ENCODE data around the gene ERMP1.
"Not testable (repeated sequence)": the region's sequence is repeated elsewhere in the genome, so short reads cannot be mapped to it uniquely, and the experiment has no call there.

Gene ERMP1

DNA sequence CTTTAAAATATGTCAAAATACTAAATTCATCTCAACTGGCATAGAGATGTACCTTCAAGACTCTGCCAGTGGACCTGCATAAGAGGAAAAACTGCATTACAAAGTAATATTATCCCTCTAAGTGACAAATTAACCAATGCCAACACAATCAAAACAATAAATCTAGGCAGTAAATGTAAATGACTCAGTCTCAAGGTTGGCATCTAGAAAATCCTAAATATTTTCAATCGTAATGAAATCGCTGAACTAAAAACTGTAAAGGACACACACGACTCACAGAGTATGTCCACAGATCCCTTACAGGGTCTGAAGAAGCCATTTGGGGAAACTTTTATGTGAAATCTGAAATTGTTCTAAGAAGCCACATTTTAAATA lies 31.2 kb downstream of the ERMP1 start:
- no peak for DNase-seq (ENCODE audit: low spot score)
- TF ChIP-seq, protein P1, sequence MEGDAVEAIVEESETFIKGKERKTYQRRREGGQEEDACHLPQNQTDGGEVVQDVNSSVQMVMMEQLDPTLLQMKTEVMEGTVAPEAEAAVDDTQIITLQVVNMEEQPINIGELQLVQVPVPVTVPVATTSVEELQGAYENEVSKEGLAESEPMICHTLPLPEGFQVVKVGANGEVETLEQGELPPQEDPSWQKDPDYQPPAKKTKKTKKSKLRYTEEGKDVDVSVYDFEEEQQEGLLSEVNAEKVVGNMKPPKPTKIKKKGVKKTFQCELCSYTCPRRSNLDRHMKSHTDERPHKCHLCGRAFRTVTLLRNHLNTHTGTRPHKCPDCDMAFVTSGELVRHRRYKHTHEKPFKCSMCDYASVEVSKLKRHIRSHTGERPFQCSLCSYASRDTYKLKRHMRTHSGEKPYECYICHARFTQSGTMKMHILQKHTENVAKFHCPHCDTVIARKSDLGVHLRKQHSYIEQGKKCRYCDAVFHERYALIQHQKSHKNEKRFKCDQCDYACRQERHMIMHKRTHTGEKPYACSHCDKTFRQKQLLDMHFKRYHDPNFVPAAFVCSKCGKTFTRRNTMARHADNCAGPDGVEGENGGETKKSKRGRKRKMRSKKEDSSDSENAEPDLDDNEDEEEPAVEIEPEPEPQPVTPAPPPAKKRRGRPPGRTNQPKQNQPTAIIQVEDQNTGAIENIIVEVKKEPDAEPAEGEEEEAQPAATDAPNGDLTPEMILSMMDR (conservative IDR thresholded peaks at IDR 0.05; ENCODE audit: low read depth) = no peak
- no peak overlapping the region for H3K27ac ChIP-seq
- ChIA-PET POLR2A (ENCODE audit: low non-redundant PET) (no interaction called here), CTCF (no interaction called here)

DNA sequence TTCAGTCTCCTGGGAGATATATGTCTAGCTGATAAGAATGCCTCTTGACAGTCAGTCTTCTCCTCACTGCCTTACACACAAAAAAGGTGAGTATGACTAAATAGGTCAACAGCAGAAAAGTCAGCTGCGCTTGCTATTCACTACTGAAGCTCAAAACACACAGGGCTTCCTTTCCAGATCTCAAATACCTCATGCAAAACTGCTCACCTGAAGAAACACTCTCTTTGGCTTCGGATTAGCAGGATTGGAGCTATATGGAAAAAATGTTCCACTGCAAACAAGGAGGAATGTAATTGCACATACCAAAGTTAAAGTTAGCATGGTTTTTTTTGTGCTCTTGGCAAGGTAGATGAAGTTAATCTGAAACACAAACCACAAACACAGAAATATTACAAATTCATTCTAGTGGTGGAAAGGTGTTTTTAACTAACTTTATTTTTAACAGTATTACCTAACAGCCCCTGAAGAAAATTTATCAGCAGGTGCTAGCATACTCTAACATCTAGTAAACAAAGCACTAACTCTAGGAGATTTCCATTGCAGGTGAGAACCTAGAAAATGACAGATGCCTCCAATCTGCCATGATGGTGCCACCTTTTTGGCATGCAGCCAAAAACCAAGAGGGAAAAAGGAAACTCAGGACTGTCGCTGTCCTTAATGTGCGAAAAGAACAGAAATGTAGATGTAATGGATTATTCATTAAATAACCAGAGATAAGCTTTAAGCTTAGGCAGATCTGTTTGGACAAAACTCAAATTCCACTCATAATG lies 31.8 kb downstream of the ERMP1 start:
- TF ChIP-seq, protein P1 (conservative IDR thresholded peaks at IDR 0.05; ENCODE audit: low read depth) = no peak

DNA sequence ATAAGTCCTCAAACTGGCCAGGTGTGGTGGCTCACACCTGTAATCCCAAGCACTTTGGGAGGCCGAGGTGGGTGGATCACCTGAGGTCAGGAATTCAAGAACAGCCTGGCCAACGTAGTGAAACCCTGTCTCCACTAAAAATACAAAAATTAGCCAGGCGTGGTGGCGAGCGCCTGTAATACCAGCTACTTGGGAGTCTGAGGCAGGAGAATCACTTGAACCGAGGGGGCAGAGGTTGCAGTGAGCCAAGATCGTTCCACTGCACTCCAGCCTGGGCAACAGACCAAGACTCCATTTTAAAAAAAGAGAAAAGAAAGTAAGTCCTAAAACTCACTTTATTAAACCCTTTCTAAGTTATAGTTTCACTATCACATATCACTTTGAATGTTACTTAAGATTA lies 32.5 kb downstream of the ERMP1 start:
- DNase-seq (ENCODE audit: low spot score); H3K27ac ChIP-seq; POLR2A ChIA-PET (ENCODE audit: low non-redundant PET): not testable (repeated sequence)
- CTCF ChIA-PET = interaction anchor here (0.7 kb wide), 1 partner anchor 506 kb away, joined by 5 read pairs; no protein-coding TSS in a partner anchor

More for the DNA sequence above, 31.8 kb downstream of the ERMP1 start:
- ChIA-PET CTCF (interaction anchor here (0.7 kb wide), 1 partner anchor 505 kb away, joined by 5 read pairs; no protein-coding TSS in a partner anchor), POLR2A (ENCODE audit: low non-redundant PET) (no interaction called here)
- no peak overlapping the region for H3K27ac ChIP-seq
- DNase-seq (ENCODE audit: low spot score) = no peak

DNA sequence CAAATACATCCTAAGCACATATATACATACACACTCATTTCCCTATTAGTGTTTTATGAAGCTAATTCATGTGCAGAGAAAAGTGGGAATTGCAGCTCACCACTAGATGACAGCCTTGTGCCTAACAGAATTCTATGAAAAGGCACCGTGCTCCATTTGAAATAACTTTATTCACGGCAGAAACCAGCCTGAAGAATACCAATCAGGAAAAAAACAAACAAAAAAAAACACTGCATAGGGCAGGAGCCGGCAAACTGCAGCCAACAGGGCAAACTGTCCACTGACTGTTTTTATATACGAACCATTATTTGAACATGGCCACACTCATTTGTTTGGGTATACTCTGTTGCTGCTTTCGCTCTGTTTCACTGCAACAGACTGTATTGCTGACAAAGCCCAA lies 33.6 kb downstream of the ERMP1 start:
- ChIA-PET POLR2A (ENCODE audit: low non-redundant PET) (no interaction called here), CTCF (interaction anchor here (0.6 to 0.9 kb wide), 5 partner anchors 86 to 1859 kb away, joined by 3 to 6 read pairs (median 4); no protein-coding TSS in a partner anchor)
- peak; percentile 7 for DNase-seq (ENCODE audit: low spot score)
- no peak overlapping the region for H3K27ac ChIP-seq
- TF ChIP-seq, protein P1 (conservative IDR thresholded peaks at IDR 0.05; ENCODE audit: low read depth) = peak; percentile 96

DNA sequence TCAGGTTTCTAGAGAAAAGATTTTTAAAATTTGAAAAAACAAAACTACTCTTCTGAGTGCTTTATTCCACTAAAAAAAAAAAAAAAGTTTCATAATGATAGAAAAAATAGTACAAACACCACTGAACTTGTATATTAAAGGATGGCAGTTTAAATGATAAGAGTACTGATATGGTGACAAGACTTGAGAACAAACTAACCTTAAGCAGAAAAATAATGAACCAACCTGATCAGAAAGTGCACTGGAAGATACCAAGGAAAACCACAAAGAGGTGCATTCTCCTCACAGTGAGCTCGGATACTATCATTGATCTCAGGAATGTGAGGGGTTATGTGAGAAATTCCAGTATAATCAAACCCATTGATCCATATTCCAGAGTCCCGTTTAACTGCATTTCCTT lies 34.3 kb downstream of the ERMP1 start:
- ChIA-PET POLR2A (ENCODE audit: low non-redundant PET) (no interaction called here), CTCF (interaction anchor here (0.5 to 0.9 kb wide), 7 partner anchors 29 to 1859 kb away, joined by 3 to 6 read pairs (median 4); no protein-coding TSS in a partner anchor)

DNA sequence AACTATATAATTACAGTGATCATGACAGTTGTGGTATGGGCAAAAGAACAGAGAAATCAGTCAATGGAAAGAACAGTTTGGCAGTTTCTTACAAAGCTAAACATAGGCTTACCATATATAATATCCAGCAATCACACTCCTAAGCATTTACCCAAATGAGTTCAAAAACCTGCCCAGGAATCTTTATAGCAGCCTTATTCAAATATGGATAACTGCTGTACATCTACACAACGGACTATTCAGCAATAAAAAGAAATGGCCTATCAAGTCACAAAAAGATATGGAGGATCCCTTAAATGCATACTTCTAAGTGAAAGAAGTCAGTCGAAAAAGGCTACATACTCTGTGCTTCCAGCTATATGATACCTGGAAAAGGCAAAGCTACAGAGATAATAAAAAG lies 36.6 kb downstream of the ERMP1 start:
- CTCF ChIA-PET = no interaction called here

More for the DNA sequence above, 34.3 kb downstream of the ERMP1 start:
- no peak overlapping the region for H3K27ac ChIP-seq
- TF ChIP-seq, protein P1 (conservative IDR thresholded peaks at IDR 0.05; ENCODE audit: low read depth) = no peak
- DNase-seq (ENCODE audit: low spot score) = no peak

DNA sequence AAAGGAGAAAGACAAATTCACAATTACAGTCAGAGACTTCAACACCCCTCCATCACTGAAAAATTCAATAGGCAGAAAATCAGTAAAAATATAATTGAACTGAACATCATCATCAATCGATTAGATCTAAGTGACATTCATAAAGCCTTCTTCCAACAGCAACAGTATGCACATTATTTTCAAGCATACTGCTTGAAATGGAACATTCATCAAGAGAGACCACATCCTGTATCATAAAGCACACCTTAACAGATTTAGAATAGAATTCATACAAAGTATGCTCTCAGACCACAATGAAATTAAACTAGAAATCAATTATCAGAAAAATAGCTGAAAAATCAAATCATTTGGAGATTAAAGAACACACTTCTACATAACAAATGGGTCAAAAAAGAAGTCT lies 39.1 kb downstream of the ERMP1 start:
- CTCF ChIA-PET = no interaction called here
- TF ChIP-seq, protein P1 (conservative IDR thresholded peaks at IDR 0.05; ENCODE audit: low read depth) = no peak
- H3K27ac ChIP-seq = no peak overlapping the region
- no peak for DNase-seq (ENCODE audit: low spot score)
- POLR2A ChIA-PET (ENCODE audit: low non-redundant PET) = no interaction called here

More for the DNA sequence above, 36.6 kb downstream of the ERMP1 start:
- no peak overlapping the region for H3K27ac ChIP-seq
- TF ChIP-seq, protein P1 (conservative IDR thresholded peaks at IDR 0.05; ENCODE audit: low read depth) = no peak
- DNase-seq (ENCODE audit: low spot score) = no peak
- POLR2A ChIA-PET (ENCODE audit: low non-redundant PET) = no interaction called here

Measured in RWPE1 (cell line).